OCI-LY3 (cell line): ENCODE results near the gene IL4R.
"Not testable (repeated sequence)": the region's sequence is repeated elsewhere in the genome, so short reads cannot be mapped to it uniquely, and the experiment has no call there.

Source experiments
- H2AFZ ChIP-seq: fragments of 200-600, 300-600 bp; shearing (Covaris generic); 2 replicates; pipeline ENCODE4 v1.6.0; 2014; ENCODE audit warnings: antibody characterized with exemption, low read depth, low read length
- H3K27ac ChIP-seq: fragments of 200-600, 300-600 bp; sonication (generic); 2 replicates; pipeline ENCODE4 v1.5.1; 2014; ENCODE audit warnings: mild to moderate bottlenecking, low read length, moderate library complexity, mixed read lengths
- H3K27me3 ChIP-seq: fragments of 200-600, 300-600 bp; sonication (generic); 2 replicates; pipeline ENCODE4 v1.6.1; 2014; ENCODE audit warnings: low read depth, low read length, mixed read lengths
- H3K36me3 ChIP-seq: fragments of 200-600, 300-600 bp; sonication (generic); replicated peaks from 2 replicates; pipeline ENCODE3; 2014; ENCODE audit warnings: low read depth, low read length, mixed read lengths
- H3K4me1 ChIP-seq: fragments of 300-600, 200-600 bp; sonication (generic); 2 replicates; pipeline ENCODE4 v1.6.1; 2014; ENCODE audit warnings: low read length, mixed read lengths
- H3K4me2 ChIP-seq: fragments of 200-600, 300-600 bp; sonication (generic); 2 replicates; pipeline ENCODE4 v1.6.1; 2014; ENCODE audit warnings: low read length, mixed read lengths
- H3K4me3 ChIP-seq: fragments of 300-600, 200-600 bp; sonication (generic); 2 replicates; pipeline ENCODE4 v1.5.1; 2014; ENCODE audit warnings: antibody characterized with exemption, mild to moderate bottlenecking, low read length, moderate library complexity
- H3K79me2 ChIP-seq: fragments of 300-600, 200-600 bp; shearing (Covaris generic); 2 replicates; pipeline ENCODE4 v1.6.1; 2014; ENCODE audit warnings: mild to moderate bottlenecking, low read length, mixed read lengths
- H3K9ac ChIP-seq: fragments of 300-600, 200-600 bp; shearing (Covaris generic); 2 replicates; pipeline ENCODE4 v1.6.0; 2014; ENCODE audit warnings: mild to moderate bottlenecking, low read length, moderate library complexity
- H3K9me3 ChIP-seq: fragments of 200-600, 300-600 bp; shearing (Covaris generic); 2 replicates; pipeline ENCODE4 v1.6.1; 2014; ENCODE audit warnings: low read length, mixed read lengths; ENCODE audit not compliant: insufficient read depth
- H4K20me1 ChIP-seq: fragments of 200-600, 300-600 bp; sonication (generic); 2 replicates; pipeline ENCODE4 v1.6.1; 2016; ENCODE audit warnings: low read length, mixed read lengths; ENCODE audit not compliant: insufficient read depth
- EZH2phosphoT487 ChIP-seq: fragments of 200-600 bp; shearing (Covaris generic); IDR thresholded peaks from 2 replicates; pipeline ENCODE4 v1.6.1; 2018; ENCODE audit warnings: antibody characterized with exemption, mixed run types, low read depth
- TF ChIP-seq, protein P1 (sequence below): fragments of 200-600, 300-600 bp; sonication (generic); IDR thresholded peaks from 2 replicates; pipeline ENCODE4 v1.5.1; 2014; ENCODE audit warnings: antibody characterized with exemption, low read length, low read depth

The IL4R gene

DNA sequence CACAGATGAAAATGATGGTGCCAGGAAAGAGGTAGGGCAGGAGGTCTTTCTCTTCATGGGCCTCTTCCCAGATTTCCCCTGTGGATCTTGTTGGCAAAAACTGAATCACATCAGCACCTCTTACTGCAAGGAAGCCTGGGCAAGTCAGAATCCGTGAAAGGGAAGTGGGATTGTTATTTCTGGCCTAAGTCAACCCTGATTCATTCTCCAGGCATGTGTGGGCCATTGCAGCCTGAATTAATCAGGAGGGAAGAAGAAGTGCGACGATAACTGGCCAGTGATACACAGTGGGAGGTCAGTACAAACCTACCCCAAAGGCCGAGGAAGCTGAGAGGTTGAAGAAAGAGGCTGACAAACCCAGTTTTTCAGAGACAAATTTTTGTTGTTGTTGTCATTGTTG lies 27.3 kb upstream of the IL4R start:
- TF ChIP-seq EZH2phosphoT487 = no peak
- TF ChIP-seq, protein P1, sequence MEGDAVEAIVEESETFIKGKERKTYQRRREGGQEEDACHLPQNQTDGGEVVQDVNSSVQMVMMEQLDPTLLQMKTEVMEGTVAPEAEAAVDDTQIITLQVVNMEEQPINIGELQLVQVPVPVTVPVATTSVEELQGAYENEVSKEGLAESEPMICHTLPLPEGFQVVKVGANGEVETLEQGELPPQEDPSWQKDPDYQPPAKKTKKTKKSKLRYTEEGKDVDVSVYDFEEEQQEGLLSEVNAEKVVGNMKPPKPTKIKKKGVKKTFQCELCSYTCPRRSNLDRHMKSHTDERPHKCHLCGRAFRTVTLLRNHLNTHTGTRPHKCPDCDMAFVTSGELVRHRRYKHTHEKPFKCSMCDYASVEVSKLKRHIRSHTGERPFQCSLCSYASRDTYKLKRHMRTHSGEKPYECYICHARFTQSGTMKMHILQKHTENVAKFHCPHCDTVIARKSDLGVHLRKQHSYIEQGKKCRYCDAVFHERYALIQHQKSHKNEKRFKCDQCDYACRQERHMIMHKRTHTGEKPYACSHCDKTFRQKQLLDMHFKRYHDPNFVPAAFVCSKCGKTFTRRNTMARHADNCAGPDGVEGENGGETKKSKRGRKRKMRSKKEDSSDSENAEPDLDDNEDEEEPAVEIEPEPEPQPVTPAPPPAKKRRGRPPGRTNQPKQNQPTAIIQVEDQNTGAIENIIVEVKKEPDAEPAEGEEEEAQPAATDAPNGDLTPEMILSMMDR = no peak
- no peaks in the 10 kb centered on the region for H3K36me3 ChIP-seq
- no peaks in the 10 kb centered on the region for H3K79me2 ChIP-seq
- H4K20me1 ChIP-seq = no peaks in the 10 kb centered on the region
- H2AFZ ChIP-seq = no peak overlapping the region
- H3K27ac ChIP-seq = no peak overlapping the region
- peaks cover 33% of the 10 kb centered on the region for H3K4me1 ChIP-seq
- H3K9ac ChIP-seq = no peak overlapping the region
- H3K4me3 ChIP-seq = no peak overlapping the region
- no peak overlapping the region for H3K4me2 ChIP-seq
- H3K27me3 ChIP-seq = no peaks in the 10 kb centered on the region
- H3K9me3 ChIP-seq = no peaks in the 10 kb centered on the region

DNA sequence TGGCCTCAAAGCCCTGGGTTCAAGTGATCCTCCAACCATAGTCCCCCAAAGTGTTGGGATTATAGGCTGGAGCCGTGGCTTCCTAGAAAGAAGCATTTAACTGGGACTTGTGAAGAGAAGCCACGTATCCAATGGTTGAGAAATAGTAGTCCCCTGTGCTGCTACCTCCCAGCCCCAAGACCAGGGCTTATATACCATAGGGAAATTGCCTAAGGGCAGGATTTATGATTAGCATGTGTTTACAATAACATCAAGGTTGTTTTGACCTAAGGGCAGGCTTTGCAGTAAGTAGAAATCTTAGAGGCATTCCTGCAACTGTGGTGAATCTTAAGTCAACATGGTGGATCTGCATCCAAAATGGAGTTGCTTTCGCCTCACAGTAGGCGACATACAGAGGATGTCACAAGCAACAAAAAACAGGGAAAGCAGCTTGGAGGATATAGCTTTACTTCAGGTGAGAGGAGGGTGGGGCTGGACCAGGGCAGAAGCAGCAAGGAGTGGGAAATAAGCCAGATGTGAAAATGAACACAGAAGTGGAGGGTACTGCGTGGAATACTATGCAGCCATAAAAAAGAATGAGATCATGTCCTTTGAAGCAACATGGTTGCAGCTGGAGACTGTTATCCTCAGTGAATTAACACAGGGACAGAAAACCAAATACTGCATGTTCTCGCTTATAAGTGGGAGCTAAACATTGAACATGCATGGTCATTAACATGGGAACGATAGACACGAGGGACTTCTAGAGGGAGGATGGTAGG lies 26.5 kb upstream of the IL4R start:
- Histone ChIP-seq H3K9me3 (no peaks in the 10 kb centered on the region), H4K20me1 (no peaks in the 10 kb centered on the region), H3K9ac (no peak overlapping the region), H3K27ac (no peak overlapping the region), H3K36me3 (no peaks in the 10 kb centered on the region), H3K27me3 (no peaks in the 10 kb centered on the region), H3K4me1 (peaks cover 33% of the 10 kb centered on the region), H3K4me2 (no peak overlapping the region), H3K79me2 (no peaks in the 10 kb centered on the region), H2AFZ (no peak overlapping the region), H3K4me3 (no peak overlapping the region)
- TF ChIP-seq, protein P1 = no peak
- no peak for TF ChIP-seq EZH2phosphoT487

DNA sequence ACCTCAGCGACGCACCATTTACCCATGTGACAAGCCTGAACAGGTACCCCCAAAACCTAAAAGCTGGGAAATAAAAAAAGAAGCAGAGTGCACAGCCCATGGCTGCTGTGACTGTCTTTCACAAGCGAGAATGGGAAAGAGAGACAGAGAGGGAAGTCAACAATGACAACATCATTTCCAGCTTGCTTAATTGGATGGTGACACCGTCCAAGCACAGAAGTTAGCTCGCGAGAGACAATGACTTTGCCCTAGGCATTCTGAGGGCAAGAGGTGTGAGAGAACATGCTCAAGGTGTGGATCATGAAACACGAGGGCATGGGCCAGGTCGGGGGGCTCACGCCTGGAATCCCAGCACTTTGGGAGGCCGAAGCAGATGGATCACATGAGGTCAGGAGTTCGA lies 25.9 kb upstream of the IL4R start:
- Histone ChIP-seq H2AFZ (no peak overlapping the region), H3K36me3 (no peaks in the 10 kb centered on the region), H3K4me1 (peaks cover 33% of the 10 kb centered on the region), H3K27ac (no peak overlapping the region), H3K79me2 (no peaks in the 10 kb centered on the region), H3K9me3 (no peaks in the 10 kb centered on the region), H3K4me3 (no peak overlapping the region), H3K4me2 (no peak overlapping the region), H3K27me3 (no peaks in the 10 kb centered on the region), H3K9ac (no peak overlapping the region), H4K20me1 (no peaks in the 10 kb centered on the region)
- TF ChIP-seq, protein P1 = no peak
- no peak for TF ChIP-seq EZH2phosphoT487

DNA sequence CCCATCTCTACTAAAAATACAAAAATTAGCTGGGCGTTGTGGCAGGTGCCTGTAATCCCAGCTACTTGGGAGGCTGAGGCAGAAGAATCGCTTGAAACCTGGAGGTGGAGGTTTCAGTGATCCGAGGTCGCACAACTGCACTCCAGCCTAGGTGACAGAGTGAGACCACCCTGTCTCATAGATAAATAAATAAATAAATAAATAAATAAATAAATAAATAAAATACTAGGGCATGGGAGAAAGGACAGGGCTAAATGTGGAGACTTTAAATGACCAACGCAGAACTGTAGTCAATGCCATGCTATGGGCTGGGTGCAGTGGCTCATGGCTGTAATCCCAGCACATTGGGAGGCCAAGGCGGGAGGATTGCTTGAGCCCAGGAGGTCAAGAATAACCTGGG lies 25.5 kb upstream of the IL4R start:
- H3K79me2 ChIP-seq, H4K20me1 ChIP-seq, H3K4me3 ChIP-seq, H3K9me3 ChIP-seq, H3K27ac ChIP-seq, H3K27me3 ChIP-seq, H3K36me3 ChIP-seq, H3K9ac ChIP-seq, H3K4me2 ChIP-seq, H2AFZ ChIP-seq: not testable (repeated sequence)
- peaks cover 30% of the 10 kb centered on the region for H3K4me1 ChIP-seq
